ENCODE results near the gene IGFN1.
A peak's percentile ranks its signal among the peaks of the same experiment; 100 is the strongest.
"Not testable (repeated sequence)": the region's sequence is repeated elsewhere in the genome, so short reads cannot be mapped to it uniquely, and the experiment has no call there.

IGFN1 gene

DNA sequence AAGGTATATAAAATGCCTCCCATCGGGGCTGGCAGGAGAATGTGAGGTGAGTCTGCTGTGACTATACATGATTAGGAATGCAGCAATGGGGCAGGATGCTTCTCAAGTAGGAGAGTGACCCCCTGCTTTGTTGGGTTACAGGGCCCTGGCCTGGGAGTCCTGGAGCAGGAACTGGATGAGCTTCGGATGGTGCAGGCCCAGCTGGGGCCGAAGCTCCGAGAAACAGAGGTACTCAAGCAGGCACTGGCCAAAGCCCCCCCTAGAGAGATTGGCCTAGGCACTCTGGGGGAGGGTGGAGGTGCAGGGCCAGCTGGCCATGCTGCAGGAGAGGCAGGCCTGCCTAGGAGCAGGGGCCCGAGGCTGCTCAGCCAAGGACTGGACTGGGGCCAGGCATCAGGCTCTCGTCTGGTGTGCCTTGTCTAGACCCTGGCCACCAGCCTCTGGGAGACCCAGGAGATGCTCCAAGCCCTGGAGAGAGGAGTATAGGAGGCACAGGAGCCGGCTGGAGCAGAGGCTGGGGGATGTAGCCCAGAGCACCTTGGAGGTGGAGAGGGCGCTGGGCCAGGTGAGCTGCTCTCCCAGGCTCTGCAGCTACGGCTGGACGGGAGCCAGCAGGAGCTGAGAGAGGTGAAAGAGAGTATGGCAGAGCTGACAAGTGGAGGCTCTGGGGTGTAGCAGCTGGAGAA lies 59.8 kb downstream of the IGFN1 start:
- DNase-seq (ENCODE audit: low spot score): no peak

DNA sequence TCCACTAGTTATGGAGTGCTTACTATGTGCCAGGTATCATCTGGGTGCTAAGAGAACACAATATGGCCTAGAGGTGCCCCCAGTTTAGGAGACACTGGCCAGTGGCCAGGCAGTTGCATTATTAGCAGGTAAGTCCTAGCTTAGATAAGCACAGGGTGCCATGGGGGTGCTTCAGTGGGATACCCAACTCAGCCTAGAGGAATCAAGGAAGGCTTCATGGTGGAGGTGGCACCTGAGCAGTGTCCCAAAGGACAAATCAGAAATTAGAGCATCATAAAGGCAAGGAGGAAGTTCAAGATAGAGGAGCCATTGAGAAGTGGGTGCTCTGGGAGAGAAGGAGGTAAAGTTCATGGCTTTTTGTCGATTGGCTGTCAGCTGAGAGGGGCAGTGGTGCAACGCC lies 60.8 kb downstream of the IGFN1 start:
- no peak for DNase-seq (ENCODE audit: low spot score)

DNA sequence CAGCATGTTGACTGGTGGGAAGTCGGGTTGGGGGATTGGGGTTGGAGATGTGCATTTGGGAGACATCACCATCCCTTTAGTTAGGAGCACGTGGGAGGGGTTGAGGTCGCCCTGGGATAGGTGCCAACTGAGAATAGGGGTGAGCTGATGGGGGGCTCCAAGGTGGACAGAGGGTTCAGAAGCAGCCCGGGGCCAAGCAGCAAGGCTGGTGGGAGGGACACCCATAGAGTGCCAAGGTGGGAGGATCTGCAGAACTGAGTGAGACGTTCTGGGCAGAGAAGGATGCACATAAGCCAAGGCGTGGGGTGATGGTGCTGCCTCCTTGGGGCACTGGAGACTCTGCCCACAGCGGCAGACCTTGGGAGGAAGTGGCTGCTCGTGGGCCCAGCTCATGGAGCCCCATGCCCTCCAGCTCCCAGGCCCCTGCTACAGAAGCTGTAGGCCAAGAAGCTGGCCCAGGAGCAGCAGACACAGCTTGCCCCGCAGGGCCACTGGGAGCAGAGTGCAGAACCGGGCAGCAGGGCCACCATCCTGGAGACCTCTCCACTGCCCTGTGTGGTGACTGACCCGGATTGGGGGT lies 61.3 kb downstream of the IGFN1 start:
- DNase-seq (ENCODE audit: low spot score): no peak

DNA sequence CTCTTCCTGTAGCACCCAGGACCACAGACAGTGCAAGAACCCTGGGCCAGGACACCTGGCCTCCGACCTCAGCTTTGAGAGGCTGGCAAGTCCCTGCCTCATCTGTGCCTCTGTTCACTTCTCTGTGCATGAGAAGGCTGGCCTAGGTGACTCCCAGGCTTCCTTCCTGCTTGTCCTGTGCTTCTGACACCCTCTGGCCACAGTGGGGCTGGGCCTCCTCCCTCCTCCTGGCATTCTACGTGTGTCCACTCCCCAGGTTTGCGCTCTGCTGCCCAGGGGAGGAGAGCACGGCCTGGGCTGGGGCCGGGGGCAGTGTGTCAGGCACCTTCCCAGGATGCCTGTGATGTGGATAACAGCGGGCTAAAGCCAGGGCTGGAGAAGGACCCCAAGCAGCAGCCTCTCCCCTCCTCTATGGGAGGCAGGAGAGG lies 62.3 kb downstream of the IGFN1 start:
- DNase-seq (ENCODE audit: low spot score): no peak

DNA sequence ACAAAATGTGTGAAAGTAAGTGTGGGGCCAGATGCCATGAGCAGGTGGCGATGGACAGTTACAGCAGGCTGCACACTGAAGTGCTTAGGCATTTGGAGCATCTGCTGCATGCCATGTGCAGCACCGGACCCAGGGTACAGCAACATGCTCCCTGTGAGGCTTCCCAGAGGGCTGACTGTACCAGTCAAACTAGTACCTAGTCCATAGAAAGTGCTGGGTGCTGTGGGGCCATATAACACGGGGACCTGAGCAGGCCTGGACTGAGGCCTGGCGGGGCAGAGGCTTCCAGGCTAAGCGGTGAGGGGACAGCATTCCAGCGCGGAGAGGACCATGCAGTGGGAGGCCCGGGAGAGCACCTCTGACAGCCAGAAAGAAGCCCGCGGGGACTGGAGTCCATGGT lies 62.8 kb downstream of the IGFN1 start:
- no peak for DNase-seq (ENCODE audit: low spot score)

DNA sequence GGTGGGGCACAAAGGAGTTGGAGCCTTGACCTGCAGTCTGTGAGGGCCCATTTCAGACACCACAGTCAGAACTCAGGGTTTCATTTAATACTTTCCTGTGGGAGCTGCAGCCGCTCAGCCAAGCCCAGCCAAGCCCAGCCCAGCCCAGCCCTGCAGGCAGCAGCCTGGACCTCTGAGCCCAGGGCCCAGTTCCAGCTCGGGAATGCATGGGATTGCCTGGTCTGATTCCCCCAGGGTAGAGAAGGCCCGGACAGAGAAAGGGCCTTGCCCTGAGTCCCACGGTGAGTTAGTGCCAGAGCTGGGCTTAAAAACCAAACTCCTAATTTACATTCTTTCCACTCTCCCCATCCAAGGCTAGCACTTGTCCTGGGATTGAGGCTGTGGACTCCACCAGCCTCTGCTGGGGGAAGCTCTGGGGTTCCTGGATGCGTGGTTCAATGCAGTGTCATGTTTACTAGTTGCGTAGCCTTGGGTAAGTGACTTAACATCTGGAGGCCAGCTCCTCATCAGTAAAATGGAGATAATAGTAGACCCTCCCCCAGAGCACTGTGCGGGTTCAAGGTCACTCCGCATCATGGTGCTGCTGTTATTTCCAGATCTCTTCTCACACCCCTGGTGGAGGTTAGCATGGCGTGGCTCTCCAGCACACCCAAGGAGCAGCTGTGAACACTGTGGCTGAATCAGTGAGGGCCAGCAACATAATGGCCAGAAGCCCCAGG lies 63.4 kb downstream of the IGFN1 start:
- DNase-seq (ENCODE audit: low spot score): no peak

DNA sequence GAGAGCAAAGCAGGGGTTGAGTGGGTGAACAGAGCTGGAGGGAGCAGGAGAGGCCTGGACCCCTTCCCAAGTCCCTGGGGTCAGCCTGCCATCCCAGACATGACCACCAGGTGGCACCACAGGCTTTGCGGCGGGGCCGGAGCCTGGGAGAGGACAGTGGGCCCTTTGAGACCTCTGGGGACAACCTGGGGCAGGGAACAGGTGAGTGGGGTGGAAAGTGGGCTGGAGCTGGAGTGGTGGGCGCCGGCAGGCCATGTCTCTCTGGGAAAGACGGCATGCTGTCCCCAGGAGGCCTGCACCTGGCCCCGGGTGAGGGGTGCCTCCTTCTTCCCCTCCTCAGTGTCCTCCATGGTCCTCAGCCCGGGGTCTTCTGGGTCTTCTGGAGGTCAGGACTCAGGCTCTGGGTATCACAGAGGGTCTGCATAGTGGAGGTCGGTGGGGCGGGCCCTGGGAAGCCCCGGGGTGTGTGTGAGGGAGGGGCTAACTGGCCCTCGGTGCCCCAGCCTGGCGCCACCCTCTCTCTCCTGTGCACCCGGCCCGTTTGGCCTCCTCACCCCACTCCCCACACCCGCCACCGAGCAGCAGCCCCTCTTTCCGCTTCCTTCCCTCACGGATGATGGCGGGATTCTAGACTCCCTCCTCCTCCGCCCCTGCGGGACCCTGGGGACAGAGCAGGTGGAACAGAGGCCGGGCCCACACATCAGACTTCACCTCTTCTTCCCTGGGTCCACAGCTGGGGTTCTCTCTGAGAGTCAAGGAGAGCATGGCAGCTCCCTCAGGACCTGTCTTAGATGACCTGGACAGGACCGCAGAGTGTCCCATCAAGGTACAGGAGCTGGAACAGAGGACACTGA lies 64.2 kb downstream of the IGFN1 start:
- DNase-seq (ENCODE audit: low spot score): peak; percentile 92

DNA sequence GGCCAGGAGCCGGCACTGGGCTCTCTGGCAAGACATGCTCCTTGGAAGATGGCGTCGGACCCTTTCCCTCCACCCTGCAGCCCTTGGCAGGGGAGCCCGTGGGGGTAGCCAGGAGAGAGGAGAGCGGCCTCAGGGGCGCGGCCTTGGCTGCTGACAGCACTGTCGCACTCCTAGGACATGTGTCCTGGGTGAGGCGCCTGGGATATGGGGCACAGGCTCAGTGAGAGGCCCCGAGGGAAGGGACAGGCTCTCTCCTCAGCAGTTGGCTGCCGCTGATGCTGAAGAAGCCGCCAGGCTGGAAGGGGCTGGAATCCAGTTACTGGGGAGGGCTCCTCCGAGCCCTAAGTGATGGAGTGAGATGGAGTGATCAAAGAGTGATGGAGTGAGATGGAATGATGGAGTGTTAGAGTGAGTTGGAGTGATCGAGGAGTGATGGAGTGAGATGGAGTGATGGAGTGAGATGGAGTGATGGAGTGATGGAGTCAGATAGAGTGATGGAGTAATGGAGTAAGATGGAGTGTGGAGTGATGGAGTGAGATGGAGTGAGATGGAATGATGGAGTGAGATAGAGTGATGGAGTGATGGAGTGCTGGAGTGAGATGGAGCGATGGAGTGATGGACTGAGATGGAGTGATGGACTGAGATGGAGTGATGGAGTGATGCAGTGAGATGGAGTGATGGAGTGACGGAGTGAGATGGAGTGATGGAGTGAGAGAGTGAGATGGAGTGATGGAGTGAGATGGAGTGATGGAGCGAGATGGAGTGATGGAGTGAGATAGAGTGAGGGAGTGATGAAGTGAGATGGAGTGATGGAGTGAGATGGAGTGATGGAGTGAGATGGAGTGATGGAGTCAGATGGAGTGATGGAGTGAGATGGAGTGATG lies 65.1 kb downstream of the IGFN1 start:
- DNase-seq (ENCODE audit: low spot score): no peak

DNA sequence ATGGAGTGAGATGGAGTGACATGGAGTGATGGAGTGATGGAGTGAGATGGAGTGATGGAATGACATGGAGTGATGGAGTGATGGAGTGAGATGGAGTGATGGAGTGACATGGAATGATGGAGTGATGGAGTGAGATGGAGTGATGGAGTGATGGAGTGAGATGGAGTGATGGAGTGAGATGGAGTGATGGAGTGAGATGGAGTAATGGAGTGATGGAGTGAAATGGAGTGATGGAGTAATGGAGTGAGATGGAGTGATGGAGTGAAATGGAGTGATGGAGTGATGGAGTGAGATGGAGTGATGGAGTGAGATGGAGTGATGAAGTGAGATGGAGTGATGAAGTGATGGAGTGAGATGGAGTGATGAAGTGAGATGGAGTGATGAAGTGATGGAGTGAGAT lies 67.5 kb downstream of the IGFN1 start:
- not testable (repeated sequence) for DNase-seq (ENCODE audit: low spot score)

DNA sequence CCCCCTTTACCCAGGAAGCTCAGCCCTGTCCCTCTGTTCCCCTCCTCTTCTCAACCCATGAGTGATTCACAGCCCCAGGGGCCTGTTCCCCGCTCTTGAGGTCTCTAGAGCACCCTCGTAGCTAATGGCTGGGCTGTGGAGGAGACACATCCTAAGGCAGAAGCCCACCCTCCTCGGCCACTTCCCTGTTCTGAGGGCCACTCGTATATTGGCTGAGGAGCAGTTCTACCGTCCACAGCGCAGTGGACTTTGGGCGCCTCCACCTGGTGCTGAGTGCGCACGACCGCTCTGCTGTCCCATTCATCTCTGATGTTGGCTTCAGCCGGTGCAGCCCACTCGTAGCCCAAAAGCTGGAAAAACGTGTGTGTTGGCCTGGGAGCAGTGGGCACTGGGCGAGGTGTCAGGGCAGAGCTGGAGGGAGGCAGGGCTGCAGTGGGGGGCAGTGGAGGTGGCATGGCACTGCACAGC lies 68.2 kb downstream of the IGFN1 start:
- no peak for DNase-seq (ENCODE audit: low spot score)

DNA sequence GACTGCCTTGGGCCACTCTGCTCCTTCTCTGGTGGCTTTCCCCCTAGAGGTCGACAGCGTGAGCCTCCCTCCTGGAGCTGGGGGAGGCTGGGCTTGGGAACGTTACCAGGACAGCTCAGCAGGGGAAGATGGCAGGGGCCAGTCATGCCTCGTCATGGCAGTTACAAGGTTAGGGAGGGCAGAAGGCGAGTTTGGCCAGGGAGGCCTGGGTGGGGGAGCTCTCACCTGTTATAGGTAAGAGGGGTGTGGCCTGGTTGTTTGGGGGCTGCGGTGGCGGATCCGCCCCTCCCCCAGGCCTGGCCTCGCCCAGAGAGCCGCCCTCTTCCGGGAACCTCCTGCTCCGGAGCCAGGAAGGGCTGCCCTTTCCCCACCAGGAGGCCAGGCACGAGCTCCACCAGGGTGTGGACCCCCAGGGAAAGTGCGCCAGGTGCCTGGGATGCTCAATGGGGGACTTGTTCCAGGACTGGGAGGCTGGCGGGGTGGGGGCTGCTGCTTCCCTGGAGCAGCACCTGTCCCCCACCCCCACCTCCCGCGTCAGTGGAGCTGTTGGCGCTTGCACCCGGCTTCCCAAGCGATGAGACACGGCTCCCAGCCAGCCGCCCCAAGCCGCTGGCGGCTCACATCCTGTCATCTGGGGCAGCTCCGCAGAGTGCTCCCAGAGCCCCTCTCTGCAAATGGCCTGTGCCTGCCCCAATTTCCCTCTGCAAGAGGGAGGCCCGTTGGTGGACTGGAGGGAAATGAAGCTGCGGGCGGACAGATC lies 69.0 kb downstream of the IGFN1 start:
- DNase-seq (ENCODE audit: low spot score): no peak

DNA sequence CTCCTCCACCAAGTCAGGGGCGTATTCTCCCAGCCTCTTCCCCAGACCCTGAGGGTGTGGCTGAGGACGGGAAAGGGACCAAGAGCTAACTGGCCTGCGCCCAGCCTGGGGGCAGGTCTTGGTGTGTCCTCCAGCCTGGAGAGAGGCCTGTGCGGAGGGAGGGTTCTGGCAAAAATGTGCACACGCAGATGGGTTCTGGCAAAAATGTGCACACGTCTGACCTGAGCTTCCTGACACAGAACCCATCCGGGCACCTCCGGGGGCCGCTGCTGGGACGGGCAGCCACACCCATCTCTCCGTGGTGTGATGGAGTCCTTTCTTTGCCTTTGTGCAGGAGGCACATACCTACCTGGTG lies 69.6 kb downstream of the IGFN1 start:
- DNase-seq (ENCODE audit: low spot score): no peak

DNA sequence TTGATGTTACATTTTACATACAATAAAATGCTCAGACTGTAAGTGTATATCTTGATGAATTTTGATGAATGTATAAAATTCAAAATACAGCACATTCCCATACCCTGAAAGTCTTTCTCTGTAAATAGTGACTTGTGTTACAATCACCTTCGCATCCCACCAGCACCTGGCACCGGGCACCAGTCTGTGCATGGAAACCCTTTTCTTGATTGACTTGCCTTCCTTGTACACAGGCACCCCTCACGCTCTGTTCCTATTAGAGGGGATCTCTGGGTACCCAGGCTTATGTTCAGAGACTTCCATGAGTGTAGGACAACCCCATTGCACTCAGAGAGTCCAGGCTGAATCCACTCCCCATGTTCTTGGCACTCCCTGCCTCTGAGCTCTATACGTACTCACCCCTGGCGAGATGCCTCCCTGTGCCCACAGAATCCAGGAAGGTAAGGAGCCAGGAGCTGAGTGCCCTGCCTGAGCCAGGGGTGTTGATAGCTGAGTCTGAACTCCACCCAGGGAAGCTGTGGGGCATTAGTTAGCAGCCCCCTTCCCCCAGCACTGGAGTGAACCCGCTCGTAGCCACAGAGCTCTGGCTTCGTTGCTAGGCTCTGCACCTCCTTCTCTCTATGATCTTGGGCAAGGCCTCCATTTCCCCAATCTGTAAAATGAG lies 70.2 kb downstream of the IGFN1 start:
- DNase-seq (ENCODE audit: low spot score): no peak

DNA sequence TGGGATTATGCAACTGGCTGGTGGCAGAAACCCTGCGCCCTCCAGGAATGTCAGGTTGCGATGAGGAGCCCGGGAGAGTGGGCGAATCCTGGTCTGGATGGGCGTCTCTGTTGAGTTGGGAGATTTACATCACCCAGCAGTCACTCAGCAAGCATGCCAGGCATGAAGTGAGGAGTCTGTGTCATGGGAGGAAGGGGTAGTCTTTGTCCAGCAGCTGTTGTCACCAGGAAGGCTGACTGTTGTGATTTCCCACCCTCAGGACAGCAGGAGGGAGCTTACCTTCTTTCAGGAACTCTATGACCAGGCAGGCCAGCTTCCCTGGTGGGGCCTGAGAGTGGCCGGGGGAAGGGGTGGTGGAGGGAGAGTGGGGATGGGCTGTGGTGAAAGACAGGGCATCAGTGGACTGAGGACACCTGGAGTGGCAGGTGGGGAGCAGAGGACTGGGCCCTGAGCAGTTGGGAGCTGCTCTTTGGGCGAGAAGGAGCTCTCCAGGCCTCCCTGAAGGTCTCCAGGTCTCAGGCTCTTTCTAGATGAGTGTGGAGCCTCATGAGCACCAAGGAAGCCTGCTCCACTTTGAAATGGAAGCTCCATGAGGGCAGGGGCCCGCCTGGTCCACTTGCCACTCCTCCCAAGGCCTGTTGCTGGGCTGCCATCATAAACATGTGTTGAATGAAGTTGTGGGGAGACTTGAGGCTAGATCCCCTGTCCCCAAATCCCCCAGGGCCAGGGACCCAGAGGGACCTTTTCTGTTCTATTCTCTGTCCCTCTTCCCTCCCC lies 71.3 kb downstream of the IGFN1 start:
- DNase-seq (ENCODE audit: low spot score): no peak

DNA sequence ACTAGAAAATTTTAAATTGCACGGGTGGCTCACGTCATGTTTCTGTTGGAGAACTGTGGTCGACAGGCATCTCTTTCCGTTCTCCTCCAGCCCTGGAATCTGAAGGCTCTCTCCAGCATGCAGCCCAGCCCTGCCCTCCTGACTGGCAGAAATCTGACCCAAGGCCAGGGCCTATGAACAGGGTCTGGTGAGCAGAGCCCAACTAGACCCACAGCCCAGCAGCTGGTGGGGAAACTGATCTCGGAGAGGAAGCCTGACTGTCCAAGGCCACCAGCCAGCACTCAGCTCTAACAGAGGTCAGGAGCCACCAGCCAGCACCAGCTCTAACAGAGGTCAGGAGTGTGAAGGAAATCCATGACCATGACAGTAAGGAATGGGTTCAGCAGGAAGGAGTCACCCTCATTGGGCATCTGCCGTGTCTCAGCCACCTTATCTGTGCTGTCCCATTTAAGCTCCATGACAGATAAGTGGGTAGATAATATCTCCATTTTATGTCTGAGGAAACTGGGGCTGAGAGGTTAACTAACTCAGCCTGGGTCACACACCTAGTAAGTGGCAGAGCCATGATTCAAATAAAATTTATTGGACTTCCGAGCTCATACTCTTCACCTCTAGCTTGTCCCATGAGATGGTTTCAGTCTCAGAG lies 72.5 kb downstream of the IGFN1 start:
- no peak for DNase-seq (ENCODE audit: low spot score)

DNA sequence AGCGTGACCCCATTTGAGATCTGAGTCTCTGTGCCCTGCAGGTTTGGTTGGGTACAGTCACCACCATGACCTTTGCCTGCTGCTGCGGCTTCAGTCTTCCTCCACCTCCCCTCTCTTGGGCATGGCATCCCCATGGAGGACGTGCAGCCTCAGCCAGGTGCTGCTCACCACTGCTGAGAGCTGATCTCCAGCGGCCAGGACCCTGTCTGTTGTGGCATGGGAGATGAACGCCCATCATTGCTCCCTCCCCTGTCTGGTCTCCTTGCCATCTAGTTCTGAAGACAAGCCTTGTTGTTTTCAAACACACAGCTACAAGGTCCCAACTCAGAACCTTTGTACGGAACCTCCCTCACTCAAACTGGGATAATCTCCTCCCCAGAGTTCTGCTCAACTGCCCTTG lies 73.4 kb downstream of the IGFN1 start:
- no peak for DNase-seq (ENCODE audit: low spot score)

DNA sequence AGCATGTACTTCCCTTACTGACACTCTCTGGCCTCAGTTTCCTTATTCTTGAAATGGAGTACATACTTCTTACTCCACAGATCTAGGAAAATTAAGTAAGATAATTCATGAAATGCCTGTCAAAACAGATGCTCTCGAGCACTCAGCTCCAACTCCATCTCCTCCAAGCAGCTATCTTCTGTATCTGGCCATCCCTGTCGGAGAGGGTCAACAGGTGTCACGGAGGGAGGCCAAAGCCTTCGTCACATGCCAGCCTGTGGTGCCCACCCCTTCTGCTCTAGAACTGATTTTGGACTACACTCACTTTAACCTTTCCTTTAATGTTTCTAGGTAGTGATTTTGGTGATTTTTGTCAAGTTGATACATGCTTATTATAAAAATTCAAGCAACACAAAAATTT lies 73.9 kb downstream of the IGFN1 start:
- no peak for DNase-seq (ENCODE audit: low spot score)

DNA sequence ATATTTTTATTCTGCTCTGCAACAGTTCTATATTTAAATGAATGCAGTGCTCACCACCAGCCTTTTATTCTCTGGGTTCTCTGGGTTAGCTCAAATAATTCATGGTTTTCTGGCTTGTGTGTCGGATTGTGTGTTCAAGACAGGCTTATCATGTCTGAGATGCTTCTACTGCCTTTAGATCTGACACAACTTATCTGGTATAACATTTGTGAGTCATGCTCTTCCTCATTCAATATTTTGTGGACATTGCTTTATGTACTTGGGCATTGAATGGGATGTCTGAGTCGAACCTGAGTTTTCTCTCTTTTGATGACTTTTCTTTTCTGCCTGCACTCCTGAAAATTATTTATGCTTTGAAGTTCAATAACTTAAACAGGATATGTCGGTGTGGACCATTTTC lies 75.1 kb downstream of the IGFN1 start:
- no peak for DNase-seq (ENCODE audit: low spot score)

DNA sequence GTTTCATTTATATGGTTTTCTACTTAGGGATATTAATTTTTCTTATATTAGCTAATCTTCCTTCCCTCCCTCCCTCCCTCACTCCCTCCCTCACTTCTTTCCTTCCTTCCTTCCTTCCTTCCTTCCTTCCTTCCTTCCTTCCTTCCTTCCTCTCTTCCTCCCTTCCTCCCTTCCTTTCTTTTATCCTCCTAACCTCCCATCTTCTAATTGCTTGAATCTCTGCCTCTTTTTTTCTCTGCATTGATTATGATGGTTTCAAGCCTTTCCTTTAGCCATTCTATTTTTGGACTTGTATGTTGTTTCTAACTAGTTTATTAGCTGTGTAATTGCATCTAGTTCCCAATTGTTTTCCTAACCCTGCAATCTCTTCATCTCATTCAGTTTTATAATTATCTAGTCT lies 75.7 kb downstream of the IGFN1 start:
- DNase-seq (ENCODE audit: low spot score): no peak

All from HuH-7 (cell line).